Measurements from ENCODE around the gene RAD54L.
"Not testable (repeated sequence)": the region's sequence is repeated elsewhere in the genome, so short reads cannot be mapped to it uniquely, and the experiment has no call there.

RAD54L gene

DNA sequence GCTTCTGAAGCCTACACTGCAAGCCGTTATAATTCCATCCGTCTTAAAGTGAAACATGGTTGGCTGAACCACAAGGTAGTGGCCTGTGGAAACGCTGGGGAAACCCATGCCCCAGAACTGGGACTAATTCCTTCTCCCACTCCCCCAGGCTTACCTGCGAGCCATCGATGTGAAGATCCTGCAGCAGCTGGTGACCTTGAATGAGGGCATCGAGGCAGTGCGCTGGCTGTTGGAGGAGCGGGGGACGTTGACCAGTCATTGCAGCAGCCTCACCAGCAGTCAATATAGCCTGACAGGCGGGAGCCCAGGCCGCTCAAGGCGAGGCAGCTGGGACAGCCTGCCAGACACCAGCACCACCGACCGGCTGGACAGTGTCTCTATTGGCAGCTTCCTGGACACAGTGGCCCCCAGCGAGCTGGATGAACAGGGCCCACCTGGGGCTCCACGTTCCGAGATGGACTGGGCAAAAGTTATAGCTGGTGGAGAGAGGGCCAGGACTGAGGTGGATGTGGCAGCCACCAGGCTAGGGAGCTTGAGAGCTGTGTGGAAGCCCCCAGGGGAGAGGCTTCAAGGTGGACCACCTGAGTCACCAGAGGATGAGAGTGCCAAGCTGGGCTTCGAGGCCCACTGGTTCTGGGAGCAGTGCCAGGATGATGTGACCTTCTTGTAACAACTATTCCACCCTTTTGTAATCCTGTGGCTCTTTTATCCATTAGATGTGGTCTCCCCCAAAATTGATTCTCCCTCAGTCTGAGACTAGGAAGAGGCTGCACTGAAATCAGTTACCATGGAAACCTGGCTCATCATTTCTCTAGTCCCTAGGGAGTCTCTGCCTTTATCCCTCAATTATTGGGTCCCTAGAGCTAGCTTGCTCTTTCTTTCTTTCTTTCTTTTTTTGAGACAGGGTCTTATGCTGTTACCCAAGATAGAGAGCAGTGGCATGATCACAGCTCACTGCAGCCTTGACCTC lies 27.7 kb upstream of the RAD54L start:
- no peak overlapping the region for H3K4me3 ChIP-seq (ENCODE audit: low read depth, low read length)
- no peak for DNase-seq (ENCODE audit: low read depth)
- TF ChIP-seq, protein P1, sequence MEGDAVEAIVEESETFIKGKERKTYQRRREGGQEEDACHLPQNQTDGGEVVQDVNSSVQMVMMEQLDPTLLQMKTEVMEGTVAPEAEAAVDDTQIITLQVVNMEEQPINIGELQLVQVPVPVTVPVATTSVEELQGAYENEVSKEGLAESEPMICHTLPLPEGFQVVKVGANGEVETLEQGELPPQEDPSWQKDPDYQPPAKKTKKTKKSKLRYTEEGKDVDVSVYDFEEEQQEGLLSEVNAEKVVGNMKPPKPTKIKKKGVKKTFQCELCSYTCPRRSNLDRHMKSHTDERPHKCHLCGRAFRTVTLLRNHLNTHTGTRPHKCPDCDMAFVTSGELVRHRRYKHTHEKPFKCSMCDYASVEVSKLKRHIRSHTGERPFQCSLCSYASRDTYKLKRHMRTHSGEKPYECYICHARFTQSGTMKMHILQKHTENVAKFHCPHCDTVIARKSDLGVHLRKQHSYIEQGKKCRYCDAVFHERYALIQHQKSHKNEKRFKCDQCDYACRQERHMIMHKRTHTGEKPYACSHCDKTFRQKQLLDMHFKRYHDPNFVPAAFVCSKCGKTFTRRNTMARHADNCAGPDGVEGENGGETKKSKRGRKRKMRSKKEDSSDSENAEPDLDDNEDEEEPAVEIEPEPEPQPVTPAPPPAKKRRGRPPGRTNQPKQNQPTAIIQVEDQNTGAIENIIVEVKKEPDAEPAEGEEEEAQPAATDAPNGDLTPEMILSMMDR (IDR thresholded peaks at IDR 0.05; ENCODE audit: insufficient read depth, low read depth, low read length, missing control alignments), result no peak

DNA sequence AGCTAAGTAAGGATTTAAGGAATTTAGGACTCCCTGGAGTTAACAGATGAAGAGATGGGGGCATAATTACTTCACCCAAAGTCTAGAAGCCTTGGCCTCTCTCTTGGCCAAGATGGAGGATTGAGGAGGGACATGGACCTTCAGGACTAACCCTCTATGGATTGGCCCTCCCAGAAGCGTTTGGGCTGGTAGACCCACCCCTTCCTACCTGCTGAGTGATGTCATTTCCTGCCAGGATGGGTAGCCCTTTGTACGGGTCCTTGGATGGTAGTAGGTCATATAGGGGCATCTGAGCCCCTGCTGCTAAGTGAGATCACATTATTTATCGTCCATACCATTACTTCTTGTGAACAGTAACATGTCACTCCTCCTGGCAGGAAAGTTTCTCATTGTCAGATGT lies 26.8 kb upstream of the RAD54L start:
- TF ChIP-seq, protein P1 (IDR thresholded peaks at IDR 0.05; ENCODE audit: insufficient read depth, low read depth, low read length, missing control alignments), result no peak
- DNase-seq (ENCODE audit: low read depth), result no peak
- no peak overlapping the region for H3K4me3 ChIP-seq (ENCODE audit: low read depth, low read length)

DNA sequence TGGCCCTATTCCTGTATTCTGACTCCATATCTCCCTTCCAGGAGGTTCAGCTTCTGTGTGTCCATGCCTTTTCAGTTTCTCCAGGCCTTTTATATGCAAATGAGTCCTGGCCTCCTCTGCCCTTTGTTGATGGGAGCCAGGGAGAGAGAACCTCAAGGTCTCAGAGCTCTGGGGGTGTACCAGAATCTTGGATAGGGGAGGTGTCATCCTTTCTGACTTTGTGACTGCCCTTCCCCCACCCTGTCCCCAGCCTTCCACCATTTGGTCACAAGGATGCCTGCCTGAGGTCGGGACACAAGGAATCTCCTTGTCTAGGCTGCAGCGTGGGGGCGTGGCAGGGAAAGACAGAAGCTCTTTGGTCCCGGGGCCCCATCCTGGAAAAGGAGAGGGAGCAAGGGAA lies 25.8 kb upstream of the RAD54L start:
- DNase-seq (ENCODE audit: low read depth), result no peak
- H3K4me3 ChIP-seq (ENCODE audit: low read depth, low read length), result no peak overlapping the region
- TF ChIP-seq, protein P1 (IDR thresholded peaks at IDR 0.05; ENCODE audit: insufficient read depth, low read depth, low read length, missing control alignments), result no peak

DNA sequence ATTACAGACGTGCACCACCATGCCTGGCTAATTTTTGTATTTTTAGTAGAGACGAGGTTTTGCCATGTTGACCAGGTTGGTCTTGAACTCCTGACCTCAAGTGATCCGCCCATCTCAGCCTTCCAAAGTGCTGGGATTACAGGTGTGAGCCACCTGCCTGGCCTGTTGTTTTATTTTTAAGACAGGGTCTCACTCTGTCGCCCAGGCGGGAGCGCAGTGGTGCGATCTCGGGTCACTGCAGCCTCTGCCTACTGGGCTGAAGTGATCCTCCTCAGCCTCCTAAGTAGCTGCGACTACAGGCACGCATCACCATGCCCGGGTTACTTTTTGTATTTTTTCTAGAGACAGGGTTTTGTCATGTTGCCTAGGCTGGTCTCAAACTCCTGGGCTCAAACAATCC lies 24.5 kb upstream of the RAD54L start:
- H3K4me3 ChIP-seq (ENCODE audit: low read depth, low read length); DNase-seq (ENCODE audit: low read depth): not testable (repeated sequence)

DNA sequence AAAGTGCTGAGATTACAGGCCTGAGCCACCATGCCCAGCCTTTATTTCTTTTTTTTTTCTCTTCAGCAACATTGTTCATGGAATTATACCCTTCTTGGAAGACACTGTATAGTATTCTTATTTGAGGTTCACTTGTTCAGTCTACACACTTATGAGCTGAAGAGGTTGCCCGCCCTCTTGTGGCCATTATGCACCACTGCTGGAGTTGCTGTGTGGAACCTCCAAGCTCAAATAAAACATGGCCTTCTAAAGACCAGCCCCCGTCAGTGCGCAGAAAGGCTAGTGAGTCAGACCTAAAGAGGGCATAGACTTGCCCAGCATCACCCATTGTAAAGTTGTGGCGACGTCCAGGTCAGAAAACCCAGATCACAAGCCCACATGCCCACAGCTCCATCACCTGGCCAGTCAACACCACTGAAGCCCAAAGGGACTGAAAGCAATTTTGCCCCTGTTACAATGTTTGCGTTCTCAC lies 24.1 kb upstream of the RAD54L start:
- TF ChIP-seq, protein P1 (IDR thresholded peaks at IDR 0.05; ENCODE audit: insufficient read depth, low read depth, low read length, missing control alignments), result peak; percentile 91
- peak; percentile 91 for DNase-seq (ENCODE audit: low read depth)

DNA sequence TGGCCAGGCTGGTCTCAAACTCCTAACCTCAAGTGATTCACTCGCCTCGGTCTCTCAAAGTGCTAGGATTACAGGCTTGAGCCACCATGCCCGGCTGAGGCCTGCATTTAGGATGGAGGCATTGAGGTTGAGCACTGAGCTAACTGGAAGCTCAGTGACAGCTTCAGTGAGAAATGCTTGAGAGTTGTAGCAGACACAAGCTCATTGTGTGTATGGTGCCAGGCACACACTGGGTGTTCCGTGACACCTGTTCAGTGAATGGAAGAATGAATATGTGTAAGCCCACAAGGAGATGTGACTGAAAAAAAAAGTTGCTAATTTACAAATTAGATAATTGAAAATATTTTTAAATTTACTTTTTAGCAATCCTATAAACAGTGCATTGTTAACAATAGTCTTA lies 22.6 kb upstream of the RAD54L start:
- no peak overlapping the region for H3K4me3 ChIP-seq (ENCODE audit: low read depth, low read length)
- TF ChIP-seq, protein P1 (IDR thresholded peaks at IDR 0.05; ENCODE audit: insufficient read depth, low read depth, low read length, missing control alignments), result no peak
- DNase-seq (ENCODE audit: low read depth), result no peak

More for the DNA sequence above, 24.1 kb upstream of the RAD54L start:
- H3K4me3 ChIP-seq (ENCODE audit: low read depth, low read length), result no peak overlapping the region

DNA sequence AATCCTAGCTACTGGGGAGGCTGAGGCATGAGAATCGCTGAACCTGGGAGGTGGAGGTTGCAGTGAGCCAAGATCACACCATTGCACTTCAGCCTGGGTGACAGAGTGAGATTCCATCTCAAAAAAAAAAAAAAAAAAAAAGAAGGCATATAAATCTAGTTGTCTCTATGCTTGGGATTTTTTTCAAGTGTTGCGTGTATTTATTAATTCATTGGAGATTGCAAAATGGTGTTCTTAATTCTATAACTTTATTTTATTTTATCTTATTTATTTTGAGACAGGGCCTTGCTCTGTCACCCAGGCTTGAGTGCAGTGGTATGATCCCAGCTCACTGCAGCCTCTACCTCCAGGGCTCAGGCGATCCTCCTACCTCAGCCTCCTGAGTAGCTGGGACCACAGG lies 16.3 kb upstream of the RAD54L start:
- DNase-seq (ENCODE audit: low read depth); H3K4me3 ChIP-seq (ENCODE audit: low read depth, low read length): not testable (repeated sequence)

DNA sequence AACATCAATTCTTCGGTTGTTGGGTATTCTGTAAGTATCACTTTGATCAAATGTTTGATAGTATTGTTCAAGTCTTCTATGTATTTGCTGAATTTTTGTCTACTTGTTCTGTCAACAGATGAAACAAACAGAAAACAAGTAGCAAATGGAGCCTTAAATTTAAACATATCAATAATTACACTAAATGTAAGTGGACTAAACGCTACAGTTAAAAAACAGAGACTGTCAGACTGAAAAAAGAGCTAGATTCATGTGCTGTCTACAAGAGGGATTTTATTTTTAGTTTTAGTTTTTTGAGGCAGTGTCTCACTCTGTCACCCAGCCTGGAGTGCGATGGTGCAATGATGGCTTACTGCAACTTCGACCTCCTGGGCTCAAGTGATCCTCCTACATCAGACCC lies 10.7 kb upstream of the RAD54L start:
- no peak overlapping the region for H3K4me3 ChIP-seq (ENCODE audit: low read depth, low read length)
- no peak for DNase-seq (ENCODE audit: low read depth)
- TF ChIP-seq, protein P1 (IDR thresholded peaks at IDR 0.05; ENCODE audit: insufficient read depth, low read depth, low read length, missing control alignments), result no peak

DNA sequence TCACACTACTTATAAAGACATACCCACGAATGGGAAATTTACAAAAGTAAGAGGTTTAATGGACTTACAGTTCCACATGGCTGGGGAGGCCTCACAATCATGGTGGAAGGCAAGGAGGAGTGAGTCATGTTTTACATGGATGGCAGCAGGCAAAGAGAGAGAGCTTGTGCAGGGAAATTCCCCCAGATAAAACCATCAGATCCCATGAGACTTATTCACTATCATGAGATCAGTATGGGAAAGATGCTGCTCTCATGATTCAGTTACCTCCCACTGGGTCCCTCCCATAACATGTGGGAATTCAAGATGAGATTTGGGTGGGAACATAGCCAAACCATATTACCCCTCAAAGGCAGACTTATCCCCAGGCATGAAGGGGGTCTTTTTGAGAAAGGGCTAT lies 8.7 kb upstream of the RAD54L start:
- not testable (repeated sequence) for DNase-seq (ENCODE audit: low read depth); H3K4me3 ChIP-seq (ENCODE audit: low read depth, low read length)

DNA sequence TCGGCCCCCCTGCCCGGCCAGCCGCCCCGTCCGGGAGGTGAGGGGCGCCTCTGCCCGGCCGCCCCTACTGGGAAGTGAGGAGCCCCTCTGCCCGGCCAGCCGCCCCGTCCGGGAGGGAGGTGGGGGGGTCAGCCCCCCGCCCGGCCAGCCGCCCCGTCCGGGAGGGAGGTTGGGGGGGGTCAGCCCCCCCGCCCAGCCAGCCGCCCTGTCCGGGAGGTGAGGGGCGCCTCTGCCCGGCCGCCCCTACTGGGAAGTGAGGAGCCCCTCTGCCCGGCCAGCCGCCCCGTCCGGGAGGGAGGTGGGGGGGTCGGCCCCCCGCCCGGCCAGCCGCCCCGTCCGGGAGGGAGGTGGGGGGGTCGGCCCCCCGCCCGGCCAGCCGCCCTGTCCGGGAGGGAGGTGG lies 5.8 kb upstream of the RAD54L start:
- H3K4me3 ChIP-seq (ENCODE audit: low read depth, low read length); DNase-seq (ENCODE audit: low read depth): not testable (repeated sequence)
